GM12872 (cell line): ENCODE measurements around the gene CLCN6.

Experiments used
- CTCF ChIP-seq: IDR thresholded peaks from 3 replicates; pipeline ENCODE4 v1.5.1; 2011; ENCODE audit warnings: low read depth, mild to moderate bottlenecking, low read length, moderate library complexity; ENCODE audit not compliant: insufficient read depth

CLCN6 gene

DNA sequence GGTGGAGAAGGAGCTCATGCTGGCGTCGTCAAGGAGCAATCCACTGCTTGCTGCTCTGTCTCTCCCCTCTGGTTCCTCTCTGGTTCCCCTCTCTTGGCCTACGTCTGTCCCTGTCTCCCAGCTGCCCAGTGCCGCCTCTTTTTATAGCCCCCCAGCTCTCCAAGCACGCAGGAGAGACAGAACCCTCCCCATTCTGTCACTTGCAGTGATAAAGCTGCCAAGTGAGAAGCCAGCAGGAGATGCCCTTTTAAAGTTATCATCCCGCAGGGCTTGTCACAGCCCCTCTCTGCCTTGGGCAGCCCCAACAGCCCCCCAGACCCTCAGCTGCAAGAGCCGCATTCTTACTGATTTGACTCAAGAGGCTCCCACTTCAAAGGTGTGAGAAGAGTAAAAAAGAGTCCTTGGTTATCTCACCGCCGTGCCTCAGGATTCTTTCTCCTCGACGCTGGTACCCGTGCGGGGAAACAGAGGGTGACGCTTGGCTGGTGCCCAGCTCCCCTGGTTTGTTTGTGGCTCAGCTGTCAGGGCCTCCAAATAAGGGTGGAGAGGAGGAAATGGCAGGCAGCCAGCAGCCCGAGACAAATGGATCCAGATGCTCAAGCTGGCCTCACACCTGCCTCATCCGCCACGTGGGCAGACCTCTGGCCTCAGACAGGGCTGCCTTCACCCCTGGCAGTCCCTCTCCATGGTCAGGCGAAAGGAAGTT, 41.8 kb downstream of the CLCN6 start, which contains the start of gene NPPA:
Gene NPPA, minus strand, starts transcription at position 117 of the 706 bp plus-strand sequence. Its CDS starts 99 bp downstream, at position 18.
- TF ChIP-seq CTCF: no peak

DNA sequence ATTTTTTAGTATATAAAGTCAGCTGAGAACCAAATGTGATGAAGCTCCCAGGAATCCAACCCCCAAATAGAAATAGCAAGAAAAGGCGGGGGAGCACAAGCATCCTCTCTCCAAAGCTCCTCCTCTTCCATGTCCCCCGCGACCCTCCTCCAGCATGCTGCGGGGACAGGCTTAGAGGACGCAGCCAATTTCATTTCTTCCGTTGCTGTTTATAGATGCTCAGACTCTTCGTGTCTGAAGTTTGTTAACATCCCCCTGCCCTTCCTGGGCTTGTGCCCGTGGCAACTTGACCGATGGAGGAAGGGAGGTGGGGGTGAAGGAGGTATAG, 42.3 kb downstream of the CLCN6 start:
- no peak for TF ChIP-seq CTCF

- no peak for TF ChIP-seq CTCF
Measured at GRCh38 chr1:11850156-11850555, 44.2 kb downstream of the CLCN6 start.

GRCh38 chr1:11851180-11851579, 45.2 kb downstream of the CLCN6 start:
- TF ChIP-seq CTCF: no peak

DNA sequence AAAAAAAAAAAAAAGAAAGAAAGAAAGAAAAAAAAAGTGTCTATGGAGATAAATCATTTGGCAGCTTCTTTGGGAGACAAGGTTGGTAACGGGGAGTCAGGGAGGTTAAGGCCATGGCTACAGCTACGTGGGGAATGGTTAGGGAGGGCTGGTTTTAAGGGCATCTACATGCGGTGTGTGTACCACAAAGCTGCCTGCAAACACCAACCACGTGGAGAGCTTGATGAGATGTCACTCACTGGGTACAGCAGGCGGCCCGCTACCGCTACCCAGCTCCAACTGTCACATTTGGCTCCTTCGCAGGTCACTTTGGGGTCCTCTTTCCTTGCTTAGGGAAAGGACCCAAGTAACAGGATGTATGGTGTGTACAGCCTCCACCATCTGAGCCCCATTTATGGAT, 48.5 kb downstream of the CLCN6 start:
- no peak for TF ChIP-seq CTCF

GRCh38 chr1:11855430-11855829, 49.4 kb downstream of the CLCN6 start:
- no peak for TF ChIP-seq CTCF

DNA sequence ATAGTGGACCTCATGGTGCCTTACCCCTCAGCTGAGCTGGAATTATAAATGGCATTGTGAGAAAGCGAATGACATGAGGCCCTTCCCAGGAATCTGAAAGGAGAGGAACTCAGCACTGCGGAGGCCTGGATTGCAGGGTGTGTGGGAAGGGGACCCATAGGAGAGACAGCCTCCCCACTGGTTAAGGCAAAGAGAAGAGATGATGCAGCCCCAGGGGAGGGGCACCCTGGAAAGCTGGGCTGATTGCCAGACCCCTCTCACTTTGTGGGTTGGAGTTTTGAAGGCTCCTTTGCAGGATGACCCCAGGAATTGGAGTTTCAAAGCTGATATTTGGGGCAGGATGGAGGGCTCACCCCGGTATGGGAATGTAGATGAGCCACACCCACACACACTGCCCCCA, 50.7 kb downstream of the CLCN6 start:
- TF ChIP-seq CTCF: no peak
